ENCODE results near the gene SULT1E1. TPM values are rescaled to one million over a fixed set of nuclear protein-coding genes. Genes with fewer than 3 reads are reported as not detected.

The SULT1E1 gene
- total RNA-seq, 1 donor from 2014 or later, result not detected

DNA sequence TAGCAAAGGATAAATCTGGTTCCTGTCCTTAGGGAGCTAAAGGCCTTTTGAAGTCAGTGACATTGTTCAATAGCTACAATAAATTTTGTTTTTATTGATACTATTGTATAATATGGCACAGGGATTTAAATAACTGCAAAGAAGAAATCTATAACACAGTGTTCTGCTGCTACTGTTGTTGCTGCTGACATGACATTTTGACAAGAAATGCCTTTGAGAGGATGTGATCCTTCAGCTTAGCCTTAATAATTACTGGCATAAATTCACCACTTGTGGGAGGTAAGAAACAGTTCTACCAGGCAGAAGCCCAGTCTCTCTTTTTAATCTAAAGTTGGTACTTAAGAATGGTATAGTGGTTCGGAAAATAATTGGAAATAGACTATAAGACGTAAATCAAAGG, 4.1 kb downstream of the SULT1E1 start:
- Histone ChIP-seq H3K9ac (ENCODE audit: low read length) (no peak overlapping the region), H3K79me2 (ENCODE audit: insufficient read depth, low read length) (no peaks in the 10 kb centered on the region), H4K20me1 (ENCODE audit: insufficient read depth, low read length) (no peaks in the 10 kb centered on the region), H3K4me2 (ENCODE audit: low read length) (no peak overlapping the region), H3K27me3 (ENCODE audit: insufficient read depth, low read length) (no peaks in the 10 kb centered on the region), H3K4me1 (ENCODE audit: insufficient read depth, low read length) (no peaks in the 10 kb centered on the region), H3K4me3 (ENCODE audit: insufficient read depth, low read depth, low read length) (no peak overlapping the region), H3K36me3 (ENCODE audit: insufficient read depth, low read length) (no peaks in the 10 kb centered on the region), H2AFZ (ENCODE audit: low read depth, low read length) (no peak overlapping the region), H3K27ac (ENCODE audit: low read depth, low read length) (no peak overlapping the region), H3K9me3 (ENCODE audit: insufficient read depth, low read depth, low read length) (no peaks in the 10 kb centered on the region)
- peaks cover 2% of the 10 kb centered on the region for H3K9me3 Mint-ChIP-seq (ENCODE audit: unreplicated experiment)
- no peaks in the 10 kb centered on the region for H3K4me1 Mint-ChIP-seq (ENCODE audit: low read depth, unreplicated experiment)
- TF ChIP-seq, protein P1, sequence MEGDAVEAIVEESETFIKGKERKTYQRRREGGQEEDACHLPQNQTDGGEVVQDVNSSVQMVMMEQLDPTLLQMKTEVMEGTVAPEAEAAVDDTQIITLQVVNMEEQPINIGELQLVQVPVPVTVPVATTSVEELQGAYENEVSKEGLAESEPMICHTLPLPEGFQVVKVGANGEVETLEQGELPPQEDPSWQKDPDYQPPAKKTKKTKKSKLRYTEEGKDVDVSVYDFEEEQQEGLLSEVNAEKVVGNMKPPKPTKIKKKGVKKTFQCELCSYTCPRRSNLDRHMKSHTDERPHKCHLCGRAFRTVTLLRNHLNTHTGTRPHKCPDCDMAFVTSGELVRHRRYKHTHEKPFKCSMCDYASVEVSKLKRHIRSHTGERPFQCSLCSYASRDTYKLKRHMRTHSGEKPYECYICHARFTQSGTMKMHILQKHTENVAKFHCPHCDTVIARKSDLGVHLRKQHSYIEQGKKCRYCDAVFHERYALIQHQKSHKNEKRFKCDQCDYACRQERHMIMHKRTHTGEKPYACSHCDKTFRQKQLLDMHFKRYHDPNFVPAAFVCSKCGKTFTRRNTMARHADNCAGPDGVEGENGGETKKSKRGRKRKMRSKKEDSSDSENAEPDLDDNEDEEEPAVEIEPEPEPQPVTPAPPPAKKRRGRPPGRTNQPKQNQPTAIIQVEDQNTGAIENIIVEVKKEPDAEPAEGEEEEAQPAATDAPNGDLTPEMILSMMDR (IDR thresholded peaks at IDR 0.05; ENCODE audit: insufficient read depth, low read depth, low read length), result no peak
- no peak for TF ChIP-seq EZH2 (IDR thresholded peaks at IDR 0.05; ENCODE audit: insufficient read depth, low read length)
- DNase-seq (ENCODE audit: low read depth) (no peak), FAIRE-seq (no peak)
- no peak overlapping the region for H3K27ac Mint-ChIP-seq (ENCODE audit: unreplicated experiment)
- no peaks in the 10 kb centered on the region for H3K27me3 Mint-ChIP-seq (ENCODE audit: low read depth, unreplicated experiment)
- peaks cover 2% of the 10 kb centered on the region for H3K36me3 Mint-ChIP-seq (ENCODE audit: low read depth, unreplicated experiment)
- no peak overlapping the region for H3K4me3 Mint-ChIP-seq (ENCODE audit: unreplicated experiment)

DNA sequence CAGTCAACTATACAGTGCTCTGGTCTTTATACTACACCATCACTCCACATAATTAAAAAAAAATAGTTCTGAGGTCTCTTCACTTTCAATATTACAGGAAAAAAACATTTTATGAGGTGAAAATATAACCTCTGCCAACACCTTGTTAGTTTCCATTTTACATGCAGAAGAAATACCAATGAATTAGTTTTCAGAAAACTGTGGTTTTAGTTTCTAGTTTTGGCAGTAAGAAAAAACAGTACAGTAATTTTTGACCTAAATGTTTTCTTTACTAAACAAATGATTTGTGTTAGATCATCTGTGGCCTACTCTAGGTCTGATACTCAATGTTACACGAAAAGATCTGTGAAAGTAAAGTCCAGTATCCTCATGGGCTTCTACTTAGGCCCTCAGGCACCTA, 10.0 kb downstream of the SULT1E1 start:
- H3K9ac ChIP-seq (ENCODE audit: low read length), result no peak overlapping the region
- Mint-ChIP-seq H3K9me3 (ENCODE audit: unreplicated experiment) (peaks cover 2% of the 10 kb centered on the region), H3K4me1 (ENCODE audit: low read depth, unreplicated experiment) (no peaks in the 10 kb centered on the region), H3K4me3 (ENCODE audit: unreplicated experiment) (no peak overlapping the region), H3K36me3 (ENCODE audit: low read depth, unreplicated experiment) (peaks cover 2% of the 10 kb centered on the region), H3K27me3 (ENCODE audit: low read depth, unreplicated experiment) (no peaks in the 10 kb centered on the region), H3K27ac (ENCODE audit: unreplicated experiment) (no peak overlapping the region)
- H3K4me1 ChIP-seq (ENCODE audit: insufficient read depth, low read length), result no peaks in the 10 kb centered on the region
- H3K9me3 ChIP-seq (ENCODE audit: insufficient read depth, low read depth, low read length), result no peaks in the 10 kb centered on the region
- FAIRE-seq (no peak), DNase-seq (ENCODE audit: low read depth) (no peak)
- H3K27ac ChIP-seq (ENCODE audit: low read depth, low read length), result no peak overlapping the region
- no peak for TF ChIP-seq EZH2 (IDR thresholded peaks at IDR 0.05; ENCODE audit: insufficient read depth, low read length)
- TF ChIP-seq, protein P1 (IDR thresholded peaks at IDR 0.05; ENCODE audit: insufficient read depth, low read depth, low read length), result no peak
- no peaks in the 10 kb centered on the region for H4K20me1 ChIP-seq (ENCODE audit: insufficient read depth, low read length)
- no peak overlapping the region for H3K4me3 ChIP-seq (ENCODE audit: insufficient read depth, low read depth, low read length)
- H3K4me2 ChIP-seq (ENCODE audit: low read length), result no peak overlapping the region
- no peaks in the 10 kb centered on the region for H3K27me3 ChIP-seq (ENCODE audit: insufficient read depth, low read length)
- no peaks in the 10 kb centered on the region for H3K36me3 ChIP-seq (ENCODE audit: insufficient read depth, low read length)
- no peak overlapping the region for H2AFZ ChIP-seq (ENCODE audit: low read depth, low read length)
- no peaks in the 10 kb centered on the region for H3K79me2 ChIP-seq (ENCODE audit: insufficient read depth, low read length)

DNA sequence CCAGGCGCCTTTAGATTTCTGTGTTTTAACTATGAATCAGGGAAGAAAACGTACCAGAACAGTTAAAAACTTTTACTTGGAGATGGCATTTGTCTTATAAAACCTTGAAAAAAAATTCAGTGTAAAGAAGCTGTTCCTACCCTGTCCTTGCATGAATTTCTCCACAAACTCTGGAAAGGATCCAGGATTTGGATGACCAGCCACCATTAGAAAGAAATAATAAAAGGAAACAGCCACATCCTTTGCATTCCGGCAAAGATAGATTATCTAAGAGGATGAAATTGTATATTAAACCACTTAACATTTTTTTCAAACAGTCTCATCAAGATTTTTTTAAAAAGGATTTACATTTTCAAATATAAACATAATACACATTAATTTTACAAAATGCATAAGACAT, 10.6 kb downstream of the SULT1E1 start:
- Histone ChIP-seq H3K9me3 (ENCODE audit: insufficient read depth, low read depth, low read length) (no peaks in the 10 kb centered on the region), H4K20me1 (ENCODE audit: insufficient read depth, low read length) (no peaks in the 10 kb centered on the region), H3K4me1 (ENCODE audit: insufficient read depth, low read length) (no peaks in the 10 kb centered on the region), H3K36me3 (ENCODE audit: insufficient read depth, low read length) (no peaks in the 10 kb centered on the region), H3K4me3 (ENCODE audit: insufficient read depth, low read depth, low read length) (no peak overlapping the region), H3K27me3 (ENCODE audit: insufficient read depth, low read length) (no peaks in the 10 kb centered on the region), H3K79me2 (ENCODE audit: insufficient read depth, low read length) (no peaks in the 10 kb centered on the region), H3K9ac (ENCODE audit: low read length) (no peak overlapping the region), H2AFZ (ENCODE audit: low read depth, low read length) (no peak overlapping the region), H3K27ac (ENCODE audit: low read depth, low read length) (no peak overlapping the region), H3K4me2 (ENCODE audit: low read length) (no peak overlapping the region)
- FAIRE-seq, result no peak
- no peak overlapping the region for H3K4me3 Mint-ChIP-seq (ENCODE audit: unreplicated experiment)
- no peak for DNase-seq (ENCODE audit: low read depth)
- H3K27ac Mint-ChIP-seq (ENCODE audit: unreplicated experiment), result no peak overlapping the region
- peaks cover 2% of the 10 kb centered on the region for H3K36me3 Mint-ChIP-seq (ENCODE audit: low read depth, unreplicated experiment)
- H3K27me3 Mint-ChIP-seq (ENCODE audit: low read depth, unreplicated experiment), result no peaks in the 10 kb centered on the region
- H3K4me1 Mint-ChIP-seq (ENCODE audit: low read depth, unreplicated experiment), result no peaks in the 10 kb centered on the region
- H3K9me3 Mint-ChIP-seq (ENCODE audit: unreplicated experiment), result peaks cover 2% of the 10 kb centered on the region
- TF ChIP-seq EZH2 (IDR thresholded peaks at IDR 0.05; ENCODE audit: insufficient read depth, low read length), result no peak
- TF ChIP-seq, protein P1 (IDR thresholded peaks at IDR 0.05; ENCODE audit: insufficient read depth, low read depth, low read length), result no peak
